ENCODE results near the gene ADAP2.

DNA sequence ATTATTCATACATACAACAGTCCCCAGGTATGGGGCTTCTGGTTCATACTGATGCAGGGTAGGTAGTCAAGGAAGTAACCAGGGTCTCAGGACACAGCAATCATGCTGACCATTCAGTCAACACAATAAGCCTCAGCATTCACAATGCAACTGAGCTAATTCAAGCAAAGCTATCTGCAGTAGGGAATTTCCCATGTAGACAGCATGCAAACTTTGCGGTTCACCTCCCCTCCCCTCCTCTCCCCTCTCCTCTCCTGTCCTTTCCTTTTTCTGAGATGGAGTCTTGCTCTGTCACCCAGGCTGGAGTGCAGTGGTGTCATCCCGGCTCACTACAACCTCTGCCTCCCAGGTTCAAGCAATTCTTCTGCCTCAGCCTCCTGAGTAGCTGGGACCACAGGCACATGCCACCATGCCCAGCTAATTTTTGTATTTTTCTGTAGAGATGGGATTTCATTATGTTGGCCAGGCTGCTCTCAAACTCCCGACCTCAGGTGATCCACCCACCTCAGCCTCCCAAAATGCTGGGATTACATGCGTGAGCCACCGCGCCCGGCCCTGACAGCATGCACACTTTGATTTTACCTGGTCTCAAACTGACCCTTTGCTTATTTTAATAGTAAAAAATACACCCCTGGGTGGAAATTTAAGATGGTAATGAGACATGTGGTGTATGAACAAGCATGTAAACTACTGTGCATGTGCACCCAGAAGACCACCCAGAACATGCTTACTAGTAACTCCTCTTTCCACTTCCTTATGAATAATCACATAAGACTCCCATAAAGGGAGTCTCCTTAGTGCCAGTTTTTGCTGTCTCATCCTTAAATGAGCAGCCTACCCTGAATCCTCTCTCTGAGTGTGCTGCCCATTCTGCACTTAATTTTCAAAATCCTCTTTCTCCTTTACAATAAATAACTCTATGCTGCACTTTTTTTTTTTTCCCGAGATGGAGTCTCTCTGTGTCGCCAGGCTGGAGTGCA, 39.8 kb downstream of the ADAP2 start:
- TF ChIP-seq, protein P1, sequence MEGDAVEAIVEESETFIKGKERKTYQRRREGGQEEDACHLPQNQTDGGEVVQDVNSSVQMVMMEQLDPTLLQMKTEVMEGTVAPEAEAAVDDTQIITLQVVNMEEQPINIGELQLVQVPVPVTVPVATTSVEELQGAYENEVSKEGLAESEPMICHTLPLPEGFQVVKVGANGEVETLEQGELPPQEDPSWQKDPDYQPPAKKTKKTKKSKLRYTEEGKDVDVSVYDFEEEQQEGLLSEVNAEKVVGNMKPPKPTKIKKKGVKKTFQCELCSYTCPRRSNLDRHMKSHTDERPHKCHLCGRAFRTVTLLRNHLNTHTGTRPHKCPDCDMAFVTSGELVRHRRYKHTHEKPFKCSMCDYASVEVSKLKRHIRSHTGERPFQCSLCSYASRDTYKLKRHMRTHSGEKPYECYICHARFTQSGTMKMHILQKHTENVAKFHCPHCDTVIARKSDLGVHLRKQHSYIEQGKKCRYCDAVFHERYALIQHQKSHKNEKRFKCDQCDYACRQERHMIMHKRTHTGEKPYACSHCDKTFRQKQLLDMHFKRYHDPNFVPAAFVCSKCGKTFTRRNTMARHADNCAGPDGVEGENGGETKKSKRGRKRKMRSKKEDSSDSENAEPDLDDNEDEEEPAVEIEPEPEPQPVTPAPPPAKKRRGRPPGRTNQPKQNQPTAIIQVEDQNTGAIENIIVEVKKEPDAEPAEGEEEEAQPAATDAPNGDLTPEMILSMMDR (IDR thresholded peaks at IDR 0.05; ENCODE audit: insufficient read depth, low read length, poor library complexity, severe bottlenecking): no peak
- TF ChIP-seq EZH2phosphoT487 (conservative IDR thresholded peaks at IDR 0.05; ENCODE audit: low read length): no peak

Data from SU-DHL-6 (cell line).